A673 (cell line): ENCODE measurements around the gene SLC25A45. TPM values are rescaled to one million over a fixed set of nuclear protein-coding genes. Genes with fewer than 3 reads are reported as not detected.

Experiments used
- BruUV-seq: library from RNA; stranded (reverse); fragments of 400-500 nt; replicated peaks from 2 replicates; lab custom pipeline; 2021; lab: Mats Ljungman, UMichigan
- CTCF ChIA-PET: fragments of 300-600 bp; sonication (Branson Sonifier 250); formaldehyde crosslinking; loops from one replicate; lab custom pipeline; 2022; ENCODE audit warnings: antibody characterized with exemption; lab: Charles Lee
- POLR2A ChIA-PET: fragments of 300-600 bp; sonication (Branson Sonifier 250); formaldehyde crosslinking; loops from one replicate; lab custom pipeline; 2022; ENCODE audit warnings: antibody characterized with exemption; ENCODE audit not compliant: low non-redundant PET; lab: Charles Lee
- DNase-seq: peaks from one replicate; pipeline ENCODE4 v3.0.0-alpha.2; 2015; ENCODE audit warnings: low spot score
- H3K27ac ChIP-seq: fragments of 200-600 bp; sonication (generic); 2 replicates; pipeline ENCODE4 v1.5.1; 2016; ENCODE audit warnings: mixed run types, low read depth, mild to moderate bottlenecking, mixed read lengths, antibody characterized with exemption, low read length; ENCODE audit not compliant: poor library complexity, severe bottlenecking
- H3K27me3 ChIP-seq: fragments of 200-600 bp; sonication (generic); replicated peaks from 2 replicates; pipeline ENCODE4 v1.6.1; 2017; ENCODE audit warnings: mixed run types, low read depth, mild to moderate bottlenecking, mixed read lengths, antibody characterized with exemption, low read length; ENCODE audit not compliant: insufficient read depth, poor library complexity
- H3K36me3 ChIP-seq: fragments of 200-600 bp; sonication (generic); 2 replicates; pipeline ENCODE4 v1.6.1; 2016; ENCODE audit warnings: mixed run types, mild to moderate bottlenecking, mixed read lengths, antibody characterized with exemption, low read length; ENCODE audit not compliant: insufficient read depth, poor library complexity, severe bottlenecking
- H3K4me1 ChIP-seq: fragments of 200-600 bp; sonication (generic); 2 replicates; pipeline ENCODE4 v1.6.1; 2017; ENCODE audit warnings: mixed run types, mild to moderate bottlenecking, mixed read lengths, antibody characterized with exemption, low read length; ENCODE audit not compliant: insufficient read depth, poor library complexity, severe bottlenecking
- H3K4me3 ChIP-seq: fragments of 200-600 bp; sonication (generic); 2 replicates; pipeline ENCODE4 v1.5.1; 2016; ENCODE audit warnings: low read depth, mixed run types, mild to moderate bottlenecking, mixed read lengths, low read length; ENCODE audit not compliant: poor library complexity, severe bottlenecking
- H3K9me3 ChIP-seq: fragments of 200-600 bp; sonication (generic); 2 replicates; pipeline ENCODE4 v1.6.1; 2016; ENCODE audit warnings: mixed run types, low read depth, mild to moderate bottlenecking, mixed read lengths, antibody characterized with exemption, low read length; ENCODE audit not compliant: poor library complexity, severe bottlenecking
- EZH2 ChIP-seq: fragments of 200-600 bp; sonication (generic); IDR thresholded peaks from 2 replicates; pipeline ENCODE4 v1.6.1; 2017; ENCODE audit warnings: borderline replicate concordance, low read depth, mild to moderate bottlenecking, mixed read lengths, antibody characterized with exemption, low read length; ENCODE audit not compliant: poor library complexity, severe bottlenecking
- intact Hi-C: fragments of 100-400 bp; cut with micrococcal nuclease; formaldehyde crosslinking; loops from one replicate; pipeline ENCODE4 v1.10.0; 2022; ENCODE audit not compliant: unreplicated experiment
- total RNA-seq: library from RNA; stranded (reverse); gene quantifications from 2 replicates; pipeline ENCODE4 v1.2.3, GENCODE V29; 2021
- TF ChIP-seq, protein P1 (sequence below): fragments of 300-800, 200-600 bp; sonication (generic); conservative IDR thresholded peaks from 2 replicates; pipeline ENCODE4 v1.5.1; 2017; ENCODE audit warnings: low read depth, mild to moderate bottlenecking, antibody characterized with exemption, low read length, moderate library complexity, mixed read lengths

Gene SLC25A45
- total RNA-seq, 1 experiment from 2014 or later, result 5.3 TPM

DNA sequence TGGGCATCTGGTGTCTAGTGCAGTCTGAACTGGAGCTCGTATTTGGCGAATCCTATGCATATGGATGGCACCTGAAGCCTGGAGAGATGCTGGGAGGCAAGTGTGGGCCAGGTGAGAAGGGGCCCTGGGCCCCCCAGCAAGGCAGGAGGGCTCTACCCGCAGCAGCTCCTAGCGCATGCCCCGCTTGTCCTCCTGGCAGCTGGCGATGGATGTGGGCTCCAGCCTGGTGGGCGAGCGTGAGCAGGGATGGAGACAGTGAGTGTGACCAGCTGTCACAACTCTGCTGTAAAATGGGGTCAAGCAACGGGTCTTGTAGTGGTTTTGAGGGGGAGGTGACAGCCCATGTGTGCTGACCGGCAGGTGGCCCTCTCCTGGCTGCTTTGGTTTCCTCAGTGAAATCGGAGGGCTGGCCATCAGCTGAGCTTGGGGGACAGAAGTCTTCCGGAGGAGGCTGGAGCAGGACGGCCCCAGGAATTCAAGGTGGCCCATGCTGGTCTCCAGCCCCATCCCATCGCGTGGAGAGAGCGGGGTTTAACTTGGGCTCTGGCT lies 16.0 kb upstream of the SLC25A45 start:
- no TSS peak for BruUV-seq
- peaks cover 52% of the 10 kb centered on the region for H3K36me3 ChIP-seq

DNA sequence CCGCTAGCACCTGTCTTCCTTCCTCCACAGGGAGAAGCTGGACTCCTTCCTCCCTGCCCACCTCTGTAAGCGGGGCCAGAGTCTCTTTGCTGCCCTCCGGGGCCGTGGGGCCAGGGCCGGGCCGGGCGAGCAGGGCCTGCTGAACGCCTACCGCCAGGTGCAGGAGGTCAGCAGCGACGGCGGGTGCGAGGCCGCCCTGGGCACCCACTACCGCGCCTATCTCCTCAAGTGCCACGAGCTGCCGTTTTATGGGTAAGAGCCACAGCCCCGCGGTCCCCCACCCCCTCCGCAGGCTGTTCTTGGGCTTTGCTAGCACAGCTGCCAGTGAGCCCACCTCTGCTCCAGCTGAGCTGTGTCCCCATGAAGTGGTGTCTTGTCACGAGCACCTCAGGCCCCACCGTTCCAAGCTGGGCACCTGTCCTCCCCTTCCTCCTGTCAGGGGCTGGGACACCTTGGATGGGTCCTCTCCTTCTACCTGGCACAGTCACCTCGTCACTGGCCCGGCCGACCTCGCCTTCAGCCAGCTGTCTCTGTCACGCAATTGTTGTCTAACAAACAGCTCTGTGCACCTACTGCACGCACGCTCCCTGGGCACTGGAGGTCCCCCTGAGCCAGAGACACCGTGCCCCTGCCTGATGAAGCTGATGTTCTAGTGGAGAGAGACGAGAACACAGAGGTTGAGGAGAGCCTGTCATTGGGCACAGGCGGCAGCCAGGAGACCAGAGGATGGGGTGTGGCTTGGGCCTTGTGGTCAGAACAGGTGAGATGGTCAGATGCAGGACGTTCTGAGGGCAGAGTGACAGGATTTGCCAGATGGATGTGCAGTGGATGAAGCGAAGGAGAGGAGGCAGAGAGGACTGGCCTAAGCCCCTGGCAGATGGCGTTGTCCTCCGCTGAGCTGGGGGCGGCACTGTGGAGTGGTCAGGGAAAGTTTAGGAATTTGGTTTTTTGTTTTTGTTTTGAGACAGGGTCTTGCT lies 14.6 kb upstream of the SLC25A45 start:
- Histone ChIP-seq H3K27me3 (no peaks in the 10 kb centered on the region), H3K27ac (no peak overlapping the region), H3K4me3 (no peak overlapping the region), H3K9me3 (no peaks in the 10 kb centered on the region), H3K4me1 (no peaks in the 10 kb centered on the region), H3K36me3 (peaks cover 48% of the 10 kb centered on the region)
- ChIA-PET POLR2A (no interaction called here), CTCF (interaction anchor here (0.6 kb wide), 1 partner anchor 175 kb away, joined by 8 read pairs; the partner anchor contains the start of gene FAM89B)
- TF ChIP-seq EZH2, result no peak
- TF ChIP-seq, protein P1, sequence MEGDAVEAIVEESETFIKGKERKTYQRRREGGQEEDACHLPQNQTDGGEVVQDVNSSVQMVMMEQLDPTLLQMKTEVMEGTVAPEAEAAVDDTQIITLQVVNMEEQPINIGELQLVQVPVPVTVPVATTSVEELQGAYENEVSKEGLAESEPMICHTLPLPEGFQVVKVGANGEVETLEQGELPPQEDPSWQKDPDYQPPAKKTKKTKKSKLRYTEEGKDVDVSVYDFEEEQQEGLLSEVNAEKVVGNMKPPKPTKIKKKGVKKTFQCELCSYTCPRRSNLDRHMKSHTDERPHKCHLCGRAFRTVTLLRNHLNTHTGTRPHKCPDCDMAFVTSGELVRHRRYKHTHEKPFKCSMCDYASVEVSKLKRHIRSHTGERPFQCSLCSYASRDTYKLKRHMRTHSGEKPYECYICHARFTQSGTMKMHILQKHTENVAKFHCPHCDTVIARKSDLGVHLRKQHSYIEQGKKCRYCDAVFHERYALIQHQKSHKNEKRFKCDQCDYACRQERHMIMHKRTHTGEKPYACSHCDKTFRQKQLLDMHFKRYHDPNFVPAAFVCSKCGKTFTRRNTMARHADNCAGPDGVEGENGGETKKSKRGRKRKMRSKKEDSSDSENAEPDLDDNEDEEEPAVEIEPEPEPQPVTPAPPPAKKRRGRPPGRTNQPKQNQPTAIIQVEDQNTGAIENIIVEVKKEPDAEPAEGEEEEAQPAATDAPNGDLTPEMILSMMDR, result no peak
- intact Hi-C loops, result no loop called here
- DNase-seq, result no peak
- no TSS peak for BruUV-seq

More for the DNA sequence above, 16.0 kb upstream of the SLC25A45 start:
- ChIA-PET CTCF (interaction anchor here (0.6 kb wide), 1 partner anchor 558 kb away, joined by 4 read pairs; no protein-coding TSS in a partner anchor), POLR2A (no interaction called here)
- Histone ChIP-seq H3K27me3 (no peaks in the 10 kb centered on the region), H3K9me3 (no peaks in the 10 kb centered on the region), H3K4me1 (no peaks in the 10 kb centered on the region), H3K4me3 (no peak overlapping the region), H3K27ac (no peak overlapping the region)
- intact Hi-C loops, result no loop called here
- DNase-seq, result no peak
- TF ChIP-seq EZH2, result no peak
- TF ChIP-seq, protein P1, result no peak

DNA sequence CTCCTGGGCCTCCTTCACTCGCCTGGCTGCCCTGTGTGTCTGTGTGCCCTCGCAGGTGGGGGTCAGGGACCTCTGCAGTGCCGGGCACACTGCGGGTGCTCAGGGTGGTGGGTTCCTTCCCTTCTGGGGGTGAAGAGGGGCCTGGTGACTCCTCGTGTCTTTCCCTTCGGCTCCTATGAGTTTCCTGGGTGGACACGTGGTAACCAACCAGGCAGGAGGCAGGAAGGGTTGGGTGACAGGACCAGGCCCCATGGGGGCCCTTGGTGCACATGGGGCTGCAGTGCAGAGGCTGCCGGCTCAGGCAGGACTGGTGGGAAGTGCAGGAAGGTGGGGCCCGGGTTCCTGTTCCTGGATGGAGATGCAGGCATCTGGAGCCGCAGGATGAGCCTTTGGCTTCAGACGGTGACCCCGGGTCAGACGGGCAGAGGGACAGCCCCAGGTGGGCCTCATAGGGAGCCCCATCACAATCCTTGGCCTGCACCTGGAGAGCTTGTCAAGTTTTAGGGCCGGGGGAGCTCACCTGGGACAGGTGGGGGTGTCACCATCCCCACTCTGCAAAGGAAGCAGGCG lies 13.6 kb upstream of the SLC25A45 start:
- no peaks in the 10 kb centered on the region for H3K27me3 ChIP-seq
- H3K4me1 ChIP-seq, result peaks cover 3% of the 10 kb centered on the region
- no TSS peak for BruUV-seq
- ChIA-PET CTCF (no interaction called here), POLR2A (no interaction called here)
- H3K27ac ChIP-seq, result peak overlapping the region; percentile 16
- TF ChIP-seq, protein P1, result no peak
- no peak for TF ChIP-seq EZH2
- peaks cover 48% of the 10 kb centered on the region for H3K36me3 ChIP-seq
- intact Hi-C loops, result no loop called here
- no peaks in the 10 kb centered on the region for H3K9me3 ChIP-seq
- H3K4me3 ChIP-seq, result no peak overlapping the region
- no peak for DNase-seq
